Measurements from ENCODE around the gene MROH7. TPM values are rescaled to one million over a fixed set of nuclear protein-coding genes. Genes with fewer than 3 reads are reported as not detected.

Gene MROH7
- not detected in 2 replicates for total RNA-seq (2014; rRNA removed; shearing (Covaris generic); ENCODE audit: low replicate concordance)

DNA sequence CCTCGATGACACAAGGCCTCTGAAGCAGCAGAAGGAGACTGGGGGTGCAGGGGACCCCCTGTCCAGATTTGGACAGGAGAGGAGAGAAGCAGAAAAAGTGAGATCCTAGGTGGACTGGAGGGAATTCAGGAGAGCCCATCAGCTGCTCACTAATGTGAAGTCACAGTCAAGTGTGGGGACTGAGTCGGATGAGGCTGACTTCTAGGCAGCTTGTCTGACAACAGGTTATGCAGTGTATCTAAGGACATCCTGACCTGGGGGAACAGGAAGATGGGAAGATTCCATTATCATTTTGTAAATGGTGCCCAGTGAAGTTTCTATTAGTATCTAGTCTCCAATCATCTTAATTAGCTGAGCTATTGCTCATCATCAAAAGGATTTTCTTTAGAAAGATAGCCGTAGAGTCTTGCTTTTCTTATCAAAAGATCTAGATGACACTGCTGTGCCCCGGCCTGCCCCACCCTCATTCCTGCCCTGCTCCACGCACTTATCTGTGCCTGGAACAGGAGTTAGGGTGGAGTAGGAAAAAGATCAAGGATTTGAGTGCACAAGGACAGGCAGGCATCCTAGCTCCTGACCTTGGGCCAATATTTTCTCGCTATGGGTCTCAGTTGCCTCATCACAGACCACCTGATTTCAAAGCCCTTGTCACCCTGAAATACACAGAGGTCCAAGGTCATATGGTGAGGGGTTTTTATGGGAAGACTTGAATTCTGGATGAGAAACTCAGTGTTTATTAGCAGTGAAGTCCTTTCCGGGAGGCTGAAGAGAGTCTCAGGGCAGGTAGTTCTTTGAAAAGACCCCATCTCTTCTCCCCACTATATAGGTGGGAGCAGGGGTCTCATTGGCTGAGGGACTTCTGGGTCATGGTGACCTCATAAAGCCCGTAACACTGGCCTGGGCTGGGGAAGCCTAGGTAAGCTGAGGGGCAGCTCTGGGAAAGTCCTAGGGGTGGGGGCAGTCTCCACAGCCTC lies at the start of gene MROH7:
Gene MROH7, plus strand, starts transcription at position 924 of the 974 bp plus-strand sequence. CDS start 11,141 bp downstream, outside the sequence.
- no peaks in the 10 kb centered on the region for H3K36me3 ChIP-seq (ENCODE audit: insufficient read depth, low read length)
- no peak for DNase-seq
- H3K9ac ChIP-seq (ENCODE audit: low read length): no peak within 1 kb of the TSS
- no peak within 1 kb of the TSS for H3K4me3 ChIP-seq (ENCODE audit: low read length)
- H3K4me2 ChIP-seq (ENCODE audit: low read depth, low read length, poor library complexity, severe bottlenecking): no peak within 1 kb of the TSS
- H3K79me2 ChIP-seq (ENCODE audit: low read length): no peaks in the 10 kb centered on the region
- H3K27ac ChIP-seq (ENCODE audit: low read length): no peak within 1 kb of the TSS
- H2AFZ ChIP-seq (ENCODE audit: low read length): no peak within 1 kb of the TSS
- no peaks in the 10 kb centered on the region for H3K27me3 ChIP-seq (ENCODE audit: low read length)
- H4K20me1 ChIP-seq (ENCODE audit: insufficient read depth, low read depth, low read length): no peaks in the 10 kb centered on the region
- H3K9me2 ChIP-seq (replicated peaks; ENCODE audit: insufficient read depth, low read length): no peaks in the 10 kb centered on the region
- no peaks in the 10 kb centered on the region for H3K9me3 ChIP-seq (ENCODE audit: low read length)
- peaks cover 10% of the 10 kb centered on the region for H3K4me1 ChIP-seq (ENCODE audit: low read length)

DNA sequence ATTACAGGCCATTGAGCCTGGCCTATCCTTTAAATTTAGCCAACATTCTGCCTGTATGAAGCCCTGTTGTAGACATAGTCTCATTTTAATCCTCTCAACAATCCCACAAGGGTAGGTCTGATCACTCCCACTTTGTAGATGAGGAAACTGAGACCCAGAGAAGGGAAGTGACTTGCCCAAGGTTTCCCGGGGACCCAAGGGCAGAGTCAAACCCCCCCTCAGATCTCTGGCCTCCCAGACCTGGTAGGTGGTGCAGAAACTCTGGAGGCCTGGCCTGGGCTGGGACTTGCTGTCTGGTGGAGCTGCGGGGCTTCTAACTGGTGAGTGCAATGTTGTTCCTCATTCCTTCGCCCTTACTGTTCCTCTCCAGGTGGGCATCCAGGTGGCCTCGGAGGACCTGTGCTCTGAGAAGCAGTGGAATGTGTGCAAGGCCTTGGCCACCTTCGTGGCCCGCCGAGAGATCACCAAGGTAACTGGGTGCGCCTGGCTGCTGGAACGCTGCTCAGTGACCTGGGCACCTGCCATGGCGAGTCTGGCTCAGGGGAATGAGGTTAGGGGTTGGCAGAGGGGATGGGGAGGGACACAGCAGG lies 47.9 kb upstream of the MROH7 start:
- H3K4me2 ChIP-seq (ENCODE audit: low read depth, low read length, poor library complexity, severe bottlenecking): no peak overlapping the region
- no peak for DNase-seq

DNA sequence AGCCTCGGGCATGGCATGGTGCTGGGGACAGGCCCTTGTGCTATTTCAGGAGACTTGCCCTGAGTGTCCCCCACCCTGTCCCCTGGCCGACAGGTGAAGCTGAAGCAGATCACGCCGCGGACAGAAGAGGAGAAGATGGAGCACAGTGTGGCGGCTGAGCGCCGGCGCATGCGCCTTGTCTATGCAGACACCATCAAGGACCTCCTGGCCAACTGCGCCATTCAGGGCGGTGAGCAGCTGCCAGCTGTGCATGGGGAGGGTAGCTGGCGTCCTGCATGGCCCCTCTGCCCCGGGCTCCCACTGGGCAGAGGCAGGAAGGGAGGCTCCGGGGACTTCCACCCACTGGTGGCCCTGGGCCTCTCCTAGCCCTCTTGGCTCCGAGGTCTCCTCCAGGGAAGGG lies 47.1 kb upstream of the MROH7 start:
- Histone ChIP-seq H3K4me2 (ENCODE audit: low read depth, low read length, poor library complexity, severe bottlenecking) (no peak overlapping the region), H3K9me3 (ENCODE audit: low read length) (no peaks in the 10 kb centered on the region), H3K4me1 (ENCODE audit: low read length) (no peaks in the 10 kb centered on the region), H3K9ac (ENCODE audit: low read length) (no peak overlapping the region), H2AFZ (ENCODE audit: low read length) (no peak overlapping the region), H3K27me3 (ENCODE audit: low read length) (no peaks in the 10 kb centered on the region), H4K20me1 (ENCODE audit: insufficient read depth, low read depth, low read length) (no peaks in the 10 kb centered on the region), H3K4me3 (ENCODE audit: low read length) (no peak overlapping the region), H3K9me2 (replicated peaks; ENCODE audit: insufficient read depth, low read length) (no peaks in the 10 kb centered on the region), H3K27ac (ENCODE audit: low read length) (no peak overlapping the region), H3K79me2 (ENCODE audit: low read length) (no peaks in the 10 kb centered on the region), H3K36me3 (ENCODE audit: insufficient read depth, low read length) (no peaks in the 10 kb centered on the region)
- DNase-seq: no peak

More for the DNA sequence above, 47.9 kb upstream of the MROH7 start:
- Histone ChIP-seq H3K9ac (ENCODE audit: low read length) (no peak overlapping the region), H3K27me3 (ENCODE audit: low read length) (no peaks in the 10 kb centered on the region), H3K79me2 (ENCODE audit: low read length) (no peaks in the 10 kb centered on the region), H3K9me3 (ENCODE audit: low read length) (no peaks in the 10 kb centered on the region), H3K9me2 (replicated peaks; ENCODE audit: insufficient read depth, low read length) (no peaks in the 10 kb centered on the region), H3K36me3 (ENCODE audit: insufficient read depth, low read length) (no peaks in the 10 kb centered on the region), H4K20me1 (ENCODE audit: insufficient read depth, low read depth, low read length) (no peaks in the 10 kb centered on the region), H3K4me3 (ENCODE audit: low read length) (no peak overlapping the region), H3K27ac (ENCODE audit: low read length) (no peak overlapping the region), H3K4me1 (ENCODE audit: low read length) (no peaks in the 10 kb centered on the region), H2AFZ (ENCODE audit: low read length) (no peak overlapping the region)

DNA sequence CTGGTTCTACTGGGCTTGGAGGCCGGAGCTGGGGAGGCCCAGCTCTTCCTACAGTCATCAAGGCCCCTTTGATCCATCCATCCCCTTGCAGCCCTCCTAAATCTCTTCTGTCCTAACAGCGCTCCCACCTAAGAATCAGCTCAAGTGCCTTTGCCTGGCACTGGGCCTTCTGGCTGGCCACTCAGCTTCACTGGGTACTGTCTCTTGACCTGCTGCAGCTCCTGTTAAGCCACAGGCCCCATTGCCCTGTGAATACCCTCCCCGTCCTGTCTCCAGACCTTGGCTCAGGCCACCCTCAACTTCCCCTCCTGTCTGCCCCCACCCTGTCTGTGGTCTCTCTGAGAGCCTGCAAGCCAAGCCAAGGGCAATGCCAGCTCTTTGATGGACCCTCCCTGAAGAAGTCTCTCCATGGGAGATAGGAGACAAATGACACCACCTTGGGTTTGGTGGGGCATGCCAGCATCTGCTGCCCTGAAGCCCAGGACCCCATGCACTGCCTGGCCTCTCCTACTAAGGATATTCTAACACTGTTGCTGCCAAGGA lies 45.6 kb upstream of the MROH7 start:
- Histone ChIP-seq H3K4me1 (ENCODE audit: low read length) (no peaks in the 10 kb centered on the region), H3K36me3 (ENCODE audit: insufficient read depth, low read length) (no peaks in the 10 kb centered on the region), H3K79me2 (ENCODE audit: low read length) (no peaks in the 10 kb centered on the region), H2AFZ (ENCODE audit: low read length) (no peak overlapping the region), H3K9ac (ENCODE audit: low read length) (no peak overlapping the region), H3K4me2 (ENCODE audit: low read depth, low read length, poor library complexity, severe bottlenecking) (no peak overlapping the region), H3K27me3 (ENCODE audit: low read length) (no peaks in the 10 kb centered on the region), H3K4me3 (ENCODE audit: low read length) (no peak overlapping the region), H3K9me3 (ENCODE audit: low read length) (no peaks in the 10 kb centered on the region), H4K20me1 (ENCODE audit: insufficient read depth, low read depth, low read length) (no peaks in the 10 kb centered on the region), H3K9me2 (replicated peaks; ENCODE audit: insufficient read depth, low read length) (no peaks in the 10 kb centered on the region), H3K27ac (ENCODE audit: low read length) (no peak overlapping the region)
- DNase-seq: no peak

DNA sequence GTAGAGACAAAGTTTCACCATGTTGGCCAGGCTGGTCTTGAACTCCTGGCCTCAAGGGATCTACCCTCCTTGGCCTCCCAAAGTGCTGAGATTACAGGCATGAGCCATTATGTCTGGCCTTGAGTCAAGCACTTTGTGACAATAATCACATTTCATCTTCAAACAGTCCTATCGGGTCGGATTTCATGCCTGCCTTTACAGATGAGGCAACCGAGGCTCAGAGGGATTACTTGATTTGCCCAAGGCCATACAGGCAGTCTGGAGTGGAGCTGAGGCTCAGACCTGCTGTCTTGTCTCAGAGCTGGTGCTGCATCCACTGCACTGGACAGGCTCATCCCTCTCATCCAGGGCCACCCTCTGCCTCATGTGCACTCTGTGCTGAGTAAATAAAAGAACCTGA lies 44.8 kb upstream of the MROH7 start:
- Histone ChIP-seq H3K9me2 (replicated peaks; ENCODE audit: insufficient read depth, low read length) (no peaks in the 10 kb centered on the region), H2AFZ (ENCODE audit: low read length) (no peak overlapping the region), H3K4me2 (ENCODE audit: low read depth, low read length, poor library complexity, severe bottlenecking) (no peak overlapping the region), H3K4me1 (ENCODE audit: low read length) (no peaks in the 10 kb centered on the region), H3K79me2 (ENCODE audit: low read length) (no peaks in the 10 kb centered on the region), H3K9me3 (ENCODE audit: low read length) (no peaks in the 10 kb centered on the region), H3K36me3 (ENCODE audit: insufficient read depth, low read length) (no peaks in the 10 kb centered on the region), H3K27ac (ENCODE audit: low read length) (no peak overlapping the region), H3K9ac (ENCODE audit: low read length) (no peak overlapping the region), H4K20me1 (ENCODE audit: insufficient read depth, low read depth, low read length) (no peaks in the 10 kb centered on the region), H3K4me3 (ENCODE audit: low read length) (no peak overlapping the region), H3K27me3 (ENCODE audit: low read length) (no peaks in the 10 kb centered on the region)
- no peak for DNase-seq

DNA sequence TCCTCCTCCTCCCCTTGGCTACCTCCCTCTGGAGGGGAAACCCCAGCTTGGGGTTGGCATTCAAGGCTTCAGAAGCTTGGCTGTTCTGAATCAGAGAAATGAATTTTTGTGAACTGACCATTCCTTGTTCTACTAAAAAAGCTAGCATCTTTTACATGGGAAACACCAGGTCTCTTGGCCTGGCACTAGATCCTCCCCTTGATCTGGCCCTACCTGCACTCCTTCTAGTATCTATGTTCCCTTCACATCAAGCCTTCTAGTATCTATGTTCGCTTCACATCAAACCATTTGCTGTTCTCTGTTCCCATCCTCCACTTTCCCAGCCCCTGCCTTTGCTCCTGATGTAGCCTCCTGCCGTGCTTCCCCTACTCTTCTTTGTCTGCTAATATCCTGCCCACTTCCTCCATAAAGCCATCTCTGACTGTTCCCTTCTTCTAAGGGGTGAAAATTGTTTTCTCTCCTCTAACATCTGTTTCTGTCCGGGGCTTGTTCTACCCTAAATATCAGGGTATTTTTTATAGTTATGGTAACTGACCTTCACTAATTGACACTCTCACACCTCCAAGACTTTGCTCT lies 44.0 kb upstream of the MROH7 start:
- H2AFZ ChIP-seq (ENCODE audit: low read length): no peak overlapping the region
- no peaks in the 10 kb centered on the region for H3K27me3 ChIP-seq (ENCODE audit: low read length)
- H3K27ac ChIP-seq (ENCODE audit: low read length): no peak overlapping the region
- no peaks in the 10 kb centered on the region for H3K4me1 ChIP-seq (ENCODE audit: low read length)
- no peaks in the 10 kb centered on the region for H3K36me3 ChIP-seq (ENCODE audit: insufficient read depth, low read length)
- H3K9me2 ChIP-seq (replicated peaks; ENCODE audit: insufficient read depth, low read length): no peaks in the 10 kb centered on the region
- no peaks in the 10 kb centered on the region for H4K20me1 ChIP-seq (ENCODE audit: insufficient read depth, low read depth, low read length)
- H3K79me2 ChIP-seq (ENCODE audit: low read length): no peaks in the 10 kb centered on the region
- no peak overlapping the region for H3K9ac ChIP-seq (ENCODE audit: low read length)
- no peak overlapping the region for H3K4me2 ChIP-seq (ENCODE audit: low read depth, low read length, poor library complexity, severe bottlenecking)
- no peak overlapping the region for H3K4me3 ChIP-seq (ENCODE audit: low read length)
- H3K9me3 ChIP-seq (ENCODE audit: low read length): no peaks in the 10 kb centered on the region
- no peak for DNase-seq

DNA sequence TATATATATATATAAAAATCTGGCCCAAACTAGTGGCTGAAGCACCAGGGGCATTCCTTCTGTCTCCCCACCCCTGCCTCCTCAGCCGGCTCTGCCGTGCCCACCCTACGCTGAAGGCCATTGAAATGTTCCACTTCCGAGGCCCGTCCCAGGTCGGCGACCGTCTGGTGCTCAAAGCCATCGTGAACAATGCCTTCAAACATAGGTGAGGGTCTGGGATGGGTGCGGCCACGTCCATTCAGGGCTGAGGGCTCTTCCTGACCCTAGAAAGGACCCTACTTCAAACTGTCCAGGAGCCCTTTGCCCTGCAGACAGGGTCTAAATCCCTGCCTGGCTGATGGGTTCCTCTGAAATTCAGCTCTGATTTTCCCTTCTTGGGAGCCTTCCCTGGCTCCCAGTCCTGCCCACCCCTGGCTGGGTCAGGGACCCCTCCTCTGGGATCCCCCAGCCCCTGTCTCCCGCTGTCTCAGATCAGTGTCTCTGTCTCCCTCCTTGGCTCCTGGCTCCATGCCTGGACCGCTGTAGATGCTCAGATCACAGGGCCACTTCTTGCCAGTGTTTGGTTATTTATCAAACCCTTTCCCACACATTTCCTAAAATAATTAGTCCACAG lies 42.3 kb upstream of the MROH7 start:
- Histone ChIP-seq H3K79me2 (ENCODE audit: low read length) (no peaks in the 10 kb centered on the region), H3K27me3 (ENCODE audit: low read length) (no peaks in the 10 kb centered on the region), H2AFZ (ENCODE audit: low read length) (no peak overlapping the region), H3K4me3 (ENCODE audit: low read length) (no peak overlapping the region), H3K27ac (ENCODE audit: low read length) (no peak overlapping the region), H3K36me3 (ENCODE audit: insufficient read depth, low read length) (no peaks in the 10 kb centered on the region), H3K9me2 (replicated peaks; ENCODE audit: insufficient read depth, low read length) (no peaks in the 10 kb centered on the region), H3K4me2 (ENCODE audit: low read depth, low read length, poor library complexity, severe bottlenecking) (no peak overlapping the region), H3K9me3 (ENCODE audit: low read length) (no peaks in the 10 kb centered on the region), H3K4me1 (ENCODE audit: low read length) (no peaks in the 10 kb centered on the region), H4K20me1 (ENCODE audit: insufficient read depth, low read depth, low read length) (no peaks in the 10 kb centered on the region), H3K9ac (ENCODE audit: low read length) (no peak overlapping the region)
- DNase-seq: no peak

Data from Karpas-422 (cell line).